Measurements from ENCODE around the gene MTHFD1L.

DNA sequence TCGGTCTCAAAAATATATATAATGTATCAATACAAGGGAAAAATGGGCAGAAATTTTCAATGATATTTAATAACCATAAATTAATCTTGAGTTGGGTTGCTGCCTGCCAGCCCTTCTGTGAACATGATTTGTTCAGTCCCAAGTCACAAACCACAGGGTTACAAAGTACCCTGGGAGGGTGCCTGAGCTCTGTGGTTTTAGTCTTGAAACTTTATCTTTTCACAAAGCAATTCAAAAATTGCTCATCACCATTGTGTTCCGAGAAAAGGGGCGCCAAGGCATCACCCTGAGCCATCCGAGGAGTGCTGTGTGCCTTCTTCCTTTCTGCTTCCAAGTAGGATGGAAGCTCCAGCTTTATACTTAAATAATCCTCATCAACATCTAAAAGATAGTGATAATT lies 232.7 kb downstream of the MTHFD1L start:
- TF ChIP-seq POLR2A (IDR thresholded peaks at IDR 0.05) (no peak), EP300 (IDR thresholded peaks at IDR 0.05) (no peak), POLR2AphosphoS5 (IDR thresholded peaks at IDR 0.05) (no peak)
- TF ChIP-seq, protein P1, sequence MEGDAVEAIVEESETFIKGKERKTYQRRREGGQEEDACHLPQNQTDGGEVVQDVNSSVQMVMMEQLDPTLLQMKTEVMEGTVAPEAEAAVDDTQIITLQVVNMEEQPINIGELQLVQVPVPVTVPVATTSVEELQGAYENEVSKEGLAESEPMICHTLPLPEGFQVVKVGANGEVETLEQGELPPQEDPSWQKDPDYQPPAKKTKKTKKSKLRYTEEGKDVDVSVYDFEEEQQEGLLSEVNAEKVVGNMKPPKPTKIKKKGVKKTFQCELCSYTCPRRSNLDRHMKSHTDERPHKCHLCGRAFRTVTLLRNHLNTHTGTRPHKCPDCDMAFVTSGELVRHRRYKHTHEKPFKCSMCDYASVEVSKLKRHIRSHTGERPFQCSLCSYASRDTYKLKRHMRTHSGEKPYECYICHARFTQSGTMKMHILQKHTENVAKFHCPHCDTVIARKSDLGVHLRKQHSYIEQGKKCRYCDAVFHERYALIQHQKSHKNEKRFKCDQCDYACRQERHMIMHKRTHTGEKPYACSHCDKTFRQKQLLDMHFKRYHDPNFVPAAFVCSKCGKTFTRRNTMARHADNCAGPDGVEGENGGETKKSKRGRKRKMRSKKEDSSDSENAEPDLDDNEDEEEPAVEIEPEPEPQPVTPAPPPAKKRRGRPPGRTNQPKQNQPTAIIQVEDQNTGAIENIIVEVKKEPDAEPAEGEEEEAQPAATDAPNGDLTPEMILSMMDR (IDR thresholded peaks at IDR 0.05), result no peak
